HEK293T (cell line): ENCODE data around the gene MTA1.

ENCODE experiments used
- CTCF ChIA-PET: fragments of 350-600 bp; formaldehyde crosslinking; extraction: SDS; loops from one replicate; lab custom pipeline; 2021; ENCODE audit warnings: antibody characterized with exemption, inconsistent platforms; lab: Yijun Ruan, JAX
- POLR2A ChIA-PET: fragments of 350-600 bp; formaldehyde crosslinking; extraction: SDS; loops from one replicate; lab custom pipeline; 2020; ENCODE audit warnings: antibody characterized with exemption, inconsistent platforms; lab: Yijun Ruan, JAX
- DNase-seq: peaks from one replicate; pipeline ENCODE4 v3.0.0; 2012; ENCODE audit warnings: mixed read lengths; ENCODE audit errors: extremely low spot score
- ARNT ChIP-seq: fragments of 450-650 bp; IDR thresholded peaks from 2 replicates; pipeline ENCODE4 v1.6.1; 2017; ENCODE audit warnings: mild to moderate bottlenecking
- BHLHE40 ChIP-seq: fragments of 450-650 bp; IDR thresholded peaks from 2 replicates; pipeline ENCODE4 v1.6.1; 2016; ENCODE audit warnings: mild to moderate bottlenecking, moderate library complexity, borderline replicate concordance
- CTBP1 ChIP-seq: fragments of 450-650 bp; IDR thresholded peaks from 2 replicates; pipeline ENCODE4 v1.6.1; 2016; ENCODE audit warnings: borderline replicate concordance
- ELF4 ChIP-seq: fragments of 450-650 bp; IDR thresholded peaks from 2 replicates; pipeline ENCODE4 v1.6.1; 2017; ENCODE audit warnings: antibody characterized with exemption
- FOXA1 ChIP-seq: fragments of 450-650 bp; IDR thresholded peaks from 2 replicates; pipeline ENCODE4 v1.6.1; 2016; ENCODE audit warnings: mild to moderate bottlenecking
- FOXK2 ChIP-seq: fragments of 450-650 bp; IDR thresholded peaks from 2 replicates; pipeline ENCODE4 v1.6.1; 2016; ENCODE audit warnings: mild to moderate bottlenecking
- FOXM1 ChIP-seq: fragments of 450-650 bp; IDR thresholded peaks from 2 replicates; pipeline ENCODE4 v1.6.1; 2017; ENCODE audit warnings: mild to moderate bottlenecking, borderline replicate concordance
- HDGF ChIP-seq: fragments of 450-650 bp; IDR thresholded peaks from 2 replicates; pipeline ENCODE4 v1.6.1; 2017; ENCODE audit warnings: antibody characterized with exemption, borderline replicate concordance
- L3MBTL2 ChIP-seq: fragments of 450-650 bp; conservative IDR thresholded peaks from 2 replicates; pipeline ENCODE4 v1.6.1; 2016; ENCODE audit warnings: mild to moderate bottlenecking
- LEF1 ChIP-seq: fragments of 450-650 bp; IDR thresholded peaks from 2 replicates; pipeline ENCODE4 v1.6.1; 2017; ENCODE audit warnings: mild to moderate bottlenecking, borderline replicate concordance
- NFRKB ChIP-seq: fragments of 450-650 bp; IDR thresholded peaks from 2 replicates; pipeline ENCODE4 v1.6.1; 2016; ENCODE audit warnings: mild to moderate bottlenecking, moderate library complexity
- SP1 ChIP-seq: fragments of 450-650 bp; IDR thresholded peaks from 2 replicates; pipeline ENCODE4 v1.6.1; 2017
- SUZ12 ChIP-seq: fragments of 450-650 bp; IDR thresholded peaks from 2 replicates; pipeline ENCODE4 v1.6.1; 2016; ENCODE audit warnings: mild to moderate bottlenecking
- TARDBP ChIP-seq: fragments of 450-650 bp; IDR thresholded peaks from 2 replicates; pipeline ENCODE4 v1.6.1; 2016
- ZNF384 ChIP-seq: fragments of 450-650 bp; IDR thresholded peaks from 2 replicates; pipeline ENCODE4 v1.6.1; 2016
- TF ChIP-seq, protein P1 (sequence below): fragments of 450-650 bp; IDR thresholded peaks from 2 replicates; pipeline ENCODE4 v1.6.1; 2016

MTA1 gene

DNA sequence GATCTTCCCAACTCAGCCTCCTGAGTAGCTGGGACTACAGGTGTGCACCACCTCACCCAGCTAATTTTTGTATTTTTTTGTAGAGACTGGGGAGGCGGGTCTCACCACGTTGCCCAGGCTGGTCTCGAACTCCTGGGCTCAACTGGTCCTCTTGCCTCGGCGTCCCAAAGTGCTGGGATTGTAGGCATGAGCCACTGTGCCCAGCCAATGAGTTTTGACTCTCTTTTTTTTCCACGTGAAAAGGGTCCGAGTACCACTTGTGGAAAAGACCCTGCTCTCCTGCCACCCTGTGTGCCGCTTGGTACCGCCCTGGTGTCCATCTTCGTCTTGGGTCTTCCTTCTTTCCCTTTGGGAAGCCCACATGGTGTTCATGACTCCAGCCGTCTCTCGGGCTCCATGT is 89.0 kb downstream of the MTA1 start:
- ChIA-PET POLR2A (no interaction called here), CTCF (interaction anchor here (0.8 kb wide), 1 partner anchor 19 kb away, joined by 3 read pairs; no protein-coding TSS in a partner anchor)
- DNase-seq: no peak
- TF ChIP-seq L3MBTL2 (no peak), FOXA1 (no peak), FOXK2 (no peak), CTBP1 (no peak), BHLHE40 (no peak), ELF4 (no peak), LEF1 (no peak), ARNT (no peak), SP1 (no peak), ZNF384 (no peak), TARDBP (no peak), NFRKB (no peak), FOXM1 (no peak), HDGF (no peak), SUZ12 (no peak)
- TF ChIP-seq, protein P1, sequence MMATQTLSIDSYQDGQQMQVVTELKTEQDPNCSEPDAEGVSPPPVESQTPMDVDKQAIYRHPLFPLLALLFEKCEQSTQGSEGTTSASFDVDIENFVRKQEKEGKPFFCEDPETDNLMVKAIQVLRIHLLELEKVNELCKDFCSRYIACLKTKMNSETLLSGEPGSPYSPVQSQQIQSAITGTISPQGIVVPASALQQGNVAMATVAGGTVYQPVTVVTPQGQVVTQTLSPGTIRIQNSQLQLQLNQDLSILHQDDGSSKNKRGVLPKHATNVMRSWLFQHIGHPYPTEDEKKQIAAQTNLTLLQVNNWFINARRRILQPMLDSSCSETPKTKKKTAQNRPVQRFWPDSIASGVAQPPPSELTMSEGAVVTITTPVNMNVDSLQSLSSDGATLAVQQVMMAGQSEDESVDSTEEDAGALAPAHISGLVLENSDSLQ: no peak

DNA sequence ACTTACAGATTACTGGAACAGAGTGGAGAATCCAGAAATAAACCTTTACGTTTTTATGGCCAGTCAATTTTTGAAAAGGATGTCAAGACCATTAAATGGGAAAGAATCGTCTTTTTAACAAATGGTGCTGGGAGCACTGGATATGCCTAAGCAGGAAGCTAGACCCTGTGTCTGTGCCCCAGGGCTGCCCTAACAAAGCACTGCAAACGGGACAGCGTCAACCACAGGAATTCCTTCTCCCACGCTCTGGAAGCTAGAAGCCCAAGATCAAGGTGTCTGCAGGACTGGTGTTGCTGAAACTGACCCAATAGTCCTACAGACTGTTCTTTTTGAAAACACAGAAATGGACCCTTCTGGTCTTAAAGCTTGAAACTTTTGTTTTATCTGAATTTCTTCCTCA is 97.5 kb downstream of the MTA1 start:
- no peak for DNase-seq
- TF ChIP-seq FOXA1: no peak
- TF ChIP-seq SP1: no peak
- no peak for TF ChIP-seq SUZ12
- no peak for TF ChIP-seq CTBP1
- TF ChIP-seq TARDBP: no peak
- no peak for TF ChIP-seq LEF1
- TF ChIP-seq FOXK2: no peak
- no peak for TF ChIP-seq ELF4
- ChIA-PET CTCF (interaction anchor here (2.2 kb wide), 1 partner anchor 37 kb away, joined by 4 read pairs; no protein-coding TSS in a partner anchor), POLR2A (no interaction called here)

DNA sequence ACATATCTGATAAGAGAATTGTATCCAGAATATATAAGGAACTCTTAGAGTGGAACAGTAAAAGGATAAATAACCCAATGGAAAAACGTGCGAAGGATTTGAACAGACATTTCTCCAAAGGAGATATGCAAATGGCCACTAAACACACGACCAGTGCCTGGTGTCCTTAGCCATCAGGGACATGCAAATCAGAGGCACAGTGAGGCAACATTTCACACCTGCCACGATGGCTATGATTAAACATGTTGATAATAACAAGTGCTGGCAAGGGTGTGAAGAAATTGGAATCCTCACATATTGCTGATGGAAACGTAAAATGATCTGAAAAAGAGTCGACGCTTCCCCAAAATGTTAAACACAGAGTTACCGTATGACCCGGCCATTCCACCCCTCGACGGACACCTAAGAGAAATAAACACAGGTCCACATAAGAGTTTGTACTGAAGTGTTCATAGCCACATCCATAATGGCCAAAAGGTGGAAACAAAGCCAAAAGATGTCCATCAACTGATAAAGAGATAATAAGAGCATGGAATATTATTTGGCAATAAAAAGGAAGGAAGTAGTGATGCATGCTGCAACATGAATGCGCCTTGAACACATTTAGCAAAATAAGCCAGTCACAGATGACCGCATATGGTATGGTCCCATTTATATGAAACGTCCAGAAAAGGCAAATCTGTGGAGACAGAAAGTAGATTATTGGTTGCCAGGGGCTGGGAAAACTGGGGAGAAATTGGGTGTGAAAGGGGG is 100.5 kb downstream of the MTA1 start:
- ChIA-PET POLR2A (no interaction called here), CTCF (no interaction called here)
- DNase-seq: no peak
- TF ChIP-seq L3MBTL2: 0 out of 2 replicates have a peak, but pooled peaks have one; percentile 18
- TF ChIP-seq CTBP1: no peak
- no peak for TF ChIP-seq ARNT
